Middle frontal gyrus (tissue), 1 donor: ENCODE measurements around the gene TRIM40.

Experiments used
- DNase-seq: peaks from one replicate; pipeline ENCODE4 v3.0.0-alpha.2; 2015; ENCODE audit warnings: low spot score; ENCODE audit errors: extremely low spot score

Gene TRIM40, protein sequence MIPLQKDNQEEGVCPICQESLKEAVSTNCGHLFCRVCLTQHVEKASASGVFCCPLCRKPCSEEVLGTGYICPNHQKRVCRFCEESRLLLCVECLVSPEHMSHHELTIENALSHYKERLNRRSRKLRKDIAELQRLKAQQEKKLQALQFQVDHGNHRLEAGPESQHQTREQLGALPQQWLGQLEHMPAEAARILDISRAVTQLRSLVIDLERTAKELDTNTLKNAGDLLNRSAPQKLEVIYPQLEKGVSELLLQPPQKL

GRCh38 chr6:30135757-30136156, at the start of gene TRIM40:
TRIM40 (plus strand) TSS chr6:30136140; CDS start chr6:30137037, 897 bp downstream.
- no peak for DNase-seq

GRCh38 chr6:30087876-30088275, 48.1 kb upstream of the TRIM40 start:
- DNase-seq = no peak

- no peak for DNase-seq
Measured at GRCh38 chr6:30091577-30092381, 44.2 kb upstream of the TRIM40 start.

GRCh38 chr6:30092852-30093543, 42.9 kb upstream of the TRIM40 start:
- DNase-seq = no peak

DNA sequence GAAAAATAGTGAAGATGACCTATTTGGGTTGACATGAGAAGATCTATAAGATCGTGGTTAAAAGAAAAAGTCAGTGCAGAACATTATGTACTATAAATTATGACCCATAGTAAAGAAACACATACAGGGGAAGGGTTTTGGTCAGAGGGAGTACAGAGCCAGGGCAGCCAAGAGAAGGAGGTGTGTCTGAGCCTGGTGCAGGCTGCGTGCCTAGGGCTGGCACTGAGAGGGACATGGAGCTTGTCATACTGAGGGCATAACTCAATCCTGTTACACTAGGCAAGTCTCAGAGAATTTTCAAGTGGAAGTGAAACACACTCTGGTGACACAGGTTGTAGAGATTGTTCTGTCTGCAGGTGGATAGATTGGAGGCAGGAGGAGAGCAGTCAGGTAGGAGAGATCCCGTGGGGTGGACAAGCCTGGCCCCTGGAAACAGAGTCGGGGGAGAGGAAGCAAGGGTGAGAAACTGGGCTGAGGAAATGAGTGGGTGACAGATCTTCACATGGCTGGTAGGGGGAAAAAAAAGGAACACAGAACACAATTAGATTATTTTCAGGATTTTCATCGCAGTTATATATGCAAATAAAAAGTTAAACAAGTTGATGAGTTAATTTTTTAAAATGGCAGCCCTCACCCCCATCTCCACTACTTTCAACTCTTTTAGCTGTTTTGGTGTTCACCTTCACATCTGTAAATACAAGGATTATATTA, 41.8 kb upstream of the TRIM40 start:
- DNase-seq = no peak

- DNase-seq = no peak
Measured at GRCh38 chr6:30096829-30097228, 39.1 kb upstream of the TRIM40 start.

DNA sequence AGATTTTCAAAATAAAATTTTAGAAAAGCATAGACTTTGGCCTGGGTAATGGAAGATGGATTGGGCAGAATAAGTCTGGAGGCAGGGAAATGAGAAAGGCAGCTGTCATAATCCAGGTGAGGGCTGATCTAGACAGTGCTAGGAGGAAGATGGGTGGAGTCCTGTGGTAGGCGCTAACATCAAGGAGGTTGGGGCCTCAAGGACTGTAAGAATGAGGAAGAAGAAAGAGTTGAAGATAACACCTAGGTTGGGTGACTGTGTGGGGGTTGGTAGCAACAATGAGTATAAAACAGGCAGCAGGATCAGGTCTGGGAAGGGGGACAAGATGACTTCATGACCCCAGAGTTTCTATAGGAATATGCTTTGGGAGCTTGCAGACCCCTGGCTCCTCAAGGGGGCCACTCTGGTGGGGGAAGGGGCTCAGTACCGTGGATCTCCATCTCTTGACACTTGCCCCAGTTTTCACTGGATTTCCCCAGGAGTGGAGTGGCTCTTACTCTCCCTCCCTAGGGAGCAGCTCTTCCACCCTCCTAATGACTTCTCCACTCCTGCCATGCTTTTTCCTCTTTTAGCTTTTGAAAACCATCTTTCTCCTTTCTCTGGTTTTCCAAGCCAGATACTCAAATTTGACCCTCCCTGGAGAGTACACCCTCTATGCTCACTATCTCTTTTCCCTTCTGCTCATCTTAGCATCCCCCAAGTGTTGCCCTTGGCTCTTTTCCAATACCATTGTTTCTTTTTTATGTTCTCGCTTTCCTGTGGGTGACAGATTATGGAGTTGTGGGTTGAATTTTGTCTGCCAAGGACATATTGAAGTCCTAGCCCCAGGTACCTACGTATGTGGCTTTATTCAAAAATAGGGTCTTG, 37.8 kb upstream of the TRIM40 start:
- no peak for DNase-seq

- DNase-seq = no peak
Measured at GRCh38 chr6:30100154-30100553, 35.8 kb upstream of the TRIM40 start.

GRCh38 chr6:30100585-30101443, 35.1 kb upstream of the TRIM40 start:
- DNase-seq = no peak

DNA sequence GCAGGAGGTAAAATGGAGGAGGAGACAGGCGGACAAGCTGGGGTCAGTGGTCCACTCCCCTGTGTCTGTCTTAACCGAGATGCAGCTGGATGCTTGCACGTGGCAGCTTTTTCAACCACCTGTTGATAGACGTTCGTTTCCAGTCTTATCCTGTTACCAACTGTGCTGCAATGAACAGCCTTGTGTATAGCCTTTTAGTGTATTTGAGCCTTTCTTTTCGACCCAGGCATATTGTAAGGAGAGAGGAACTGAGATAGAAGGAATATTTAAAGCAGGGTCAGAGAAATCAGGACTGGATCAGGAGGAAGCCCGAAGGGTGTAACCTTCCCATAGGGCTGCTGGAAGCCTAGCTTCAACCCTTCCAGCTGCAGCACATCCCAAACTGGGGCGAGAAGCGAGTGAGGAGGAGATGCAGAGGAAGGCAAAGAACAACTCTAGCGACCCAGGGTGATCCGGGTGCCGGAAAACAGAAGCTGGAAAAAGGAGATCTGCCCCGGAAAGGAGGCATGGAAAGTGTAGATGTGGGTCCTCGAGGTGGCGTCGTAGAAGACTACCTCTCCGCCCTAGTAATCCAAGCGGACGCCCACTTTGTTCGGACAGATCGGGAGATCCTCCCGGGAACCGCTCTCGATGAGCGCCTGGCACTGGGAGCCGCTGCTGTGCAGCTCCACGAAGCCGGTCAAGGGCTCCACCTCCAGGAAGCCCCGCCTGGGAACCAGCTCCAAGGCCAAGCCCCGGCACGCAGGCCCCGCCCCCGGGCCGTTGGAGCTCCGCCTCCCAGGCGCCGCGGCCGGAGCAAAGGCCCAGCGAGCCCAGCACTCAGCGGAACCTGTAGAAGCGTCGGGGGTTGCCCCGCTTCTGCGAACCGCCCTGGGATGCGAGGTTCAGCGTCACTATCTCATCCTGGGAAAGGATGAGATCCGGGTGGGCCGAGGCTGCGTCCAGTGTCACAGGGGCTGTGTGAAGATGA, 34.2 kb upstream of the TRIM40 start:
- peak; percentile 35 for DNase-seq

GRCh38 chr6:30102414-30102969, 33.4 kb upstream of the TRIM40 start:
- no peak for DNase-seq

GRCh38 chr6:30102970-30103871, 32.7 kb upstream of the TRIM40 start:
- peak; percentile 68 for DNase-seq

GRCh38 chr6:30103872-30104179, 32.1 kb upstream of the TRIM40 start:
- DNase-seq = no peak

DNA sequence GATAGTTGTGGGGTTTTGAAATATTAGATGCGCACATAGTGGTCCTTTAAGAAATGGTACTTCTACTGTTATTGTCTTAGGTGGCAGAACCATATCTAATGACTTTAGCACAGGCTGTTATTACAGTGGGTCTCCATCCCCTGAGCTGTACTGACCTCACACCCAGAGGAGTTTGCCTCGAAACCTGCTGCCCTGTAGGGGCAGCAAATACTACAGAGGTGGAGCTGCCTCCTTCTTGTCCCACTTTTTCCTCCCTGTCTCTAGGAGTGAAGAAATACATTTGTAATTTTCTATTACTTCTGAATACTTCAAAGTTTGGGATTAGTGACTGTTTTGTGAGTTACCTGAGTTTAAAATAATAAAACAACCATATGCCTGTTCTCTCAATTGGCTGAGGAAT, 31.3 kb upstream of the TRIM40 start:
- no peak for DNase-seq

DNA sequence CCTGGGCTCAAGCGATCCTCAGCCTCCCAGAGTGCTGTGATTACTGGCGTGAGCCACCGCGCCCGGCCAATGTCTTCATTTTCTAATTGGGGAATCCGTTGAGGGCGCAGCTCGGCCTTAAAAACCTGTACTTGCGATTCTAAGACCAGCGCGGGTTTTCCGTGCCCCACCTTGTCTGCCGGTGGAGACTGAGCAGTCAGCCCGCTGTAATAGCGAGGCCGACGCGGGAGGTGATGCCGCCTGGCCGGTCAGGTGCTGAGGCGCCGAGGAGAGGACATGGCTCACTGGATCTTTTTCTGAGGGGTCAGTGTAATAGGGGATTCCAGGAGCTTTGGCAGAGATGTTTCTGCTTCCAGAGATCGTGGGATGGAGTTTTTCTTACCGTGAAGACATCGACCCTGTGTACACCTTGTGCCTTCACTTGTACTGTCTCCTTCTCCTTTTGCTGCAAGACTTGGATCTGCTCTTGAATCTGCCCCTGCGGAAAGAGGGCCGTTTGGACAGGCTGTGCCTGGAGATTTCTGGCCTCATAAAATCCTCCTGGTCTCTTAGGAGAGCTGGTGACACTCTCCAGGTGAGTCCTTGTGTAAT, 24.6 kb upstream of the TRIM40 start:
- no peak for DNase-seq

- DNase-seq = no peak
Measured at GRCh38 chr6:30112402-30112994, 23.4 kb upstream of the TRIM40 start.
